ENCODE results near the gene IFI27L1. TPM values are rescaled to one million over a fixed set of nuclear protein-coding genes. Genes with fewer than 3 reads are reported as not detected.
A peak's percentile ranks its signal among the peaks of the same experiment; 100 is the strongest.

The IFI27L1 gene
- polyA plus RNA-seq, 12 donors: 10.7 to 69.1 (median 15.5) TPM; not detected in 1

DNA sequence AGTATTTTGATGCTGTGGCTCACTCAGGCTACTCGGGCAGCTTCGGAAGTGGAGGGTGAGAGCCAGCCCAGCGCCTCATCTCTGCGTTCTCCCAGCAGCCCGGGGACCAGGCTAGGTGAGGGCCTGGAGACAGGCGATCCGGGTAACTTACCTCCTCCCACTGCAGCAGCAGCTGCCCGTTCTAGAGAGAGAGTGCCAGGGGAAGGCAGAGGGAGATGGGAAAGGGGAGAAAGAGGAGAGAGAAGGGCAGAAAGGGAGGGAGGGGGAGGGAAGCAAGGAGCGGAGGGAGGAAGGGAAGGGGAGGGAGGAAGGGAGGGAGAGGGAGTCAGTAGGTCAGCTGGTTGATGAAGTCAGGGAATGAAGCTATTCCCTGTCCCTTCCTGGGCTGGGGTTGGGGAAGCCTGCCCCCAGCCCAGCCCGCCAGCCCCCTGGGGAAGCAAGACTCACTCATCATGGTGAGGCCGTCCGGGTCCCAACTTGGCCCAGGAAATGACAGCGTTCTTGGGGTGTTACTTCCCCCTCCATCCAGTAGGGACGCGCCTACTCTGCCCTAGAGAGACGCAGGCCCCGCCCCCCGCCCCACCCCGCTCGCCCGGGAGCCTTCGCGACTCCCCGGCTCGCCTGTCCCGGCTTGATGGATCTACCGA lies 48.1 kb downstream of the IFI27L1 start, which contains the start of gene IFI27L2:
Gene IFI27L2, minus strand, starts transcription at position 494 of the 647 bp plus-strand sequence. Its CDS starts 40 bp downstream, at position 454.
- DNase-seq: peak; percentile 54

DNA sequence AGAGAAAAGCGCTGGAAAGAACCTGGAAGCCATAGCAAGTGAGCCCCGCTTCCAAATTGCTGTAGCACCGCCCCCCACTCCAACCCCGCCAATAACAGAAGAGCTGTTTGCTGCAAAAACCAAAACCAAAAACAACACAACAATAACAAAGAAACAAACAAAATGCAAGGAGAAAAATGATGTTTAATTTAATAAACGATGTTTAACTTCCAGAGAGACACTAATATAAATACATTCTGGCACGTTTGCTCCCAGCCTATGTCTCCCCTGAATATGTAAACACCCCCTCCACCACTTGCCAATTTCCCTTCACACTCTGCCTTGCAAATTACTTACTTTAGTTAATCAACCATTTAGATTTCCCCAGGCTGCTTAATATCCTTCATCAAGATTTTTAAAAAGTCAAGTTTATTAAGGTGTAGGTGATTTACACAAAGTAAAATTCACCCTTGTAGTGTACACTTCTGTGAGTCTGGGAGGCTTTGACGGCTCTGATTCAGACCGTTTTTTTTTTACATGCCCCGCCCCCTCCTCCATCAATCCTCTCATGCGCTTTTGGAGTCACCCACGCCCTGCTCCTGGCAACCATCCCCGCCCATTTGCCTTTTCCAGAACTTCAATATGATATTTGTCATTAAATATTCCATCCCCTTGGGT lies 48.8 kb downstream of the IFI27L1 start:
- DNase-seq: peak; percentile 25

DNA sequence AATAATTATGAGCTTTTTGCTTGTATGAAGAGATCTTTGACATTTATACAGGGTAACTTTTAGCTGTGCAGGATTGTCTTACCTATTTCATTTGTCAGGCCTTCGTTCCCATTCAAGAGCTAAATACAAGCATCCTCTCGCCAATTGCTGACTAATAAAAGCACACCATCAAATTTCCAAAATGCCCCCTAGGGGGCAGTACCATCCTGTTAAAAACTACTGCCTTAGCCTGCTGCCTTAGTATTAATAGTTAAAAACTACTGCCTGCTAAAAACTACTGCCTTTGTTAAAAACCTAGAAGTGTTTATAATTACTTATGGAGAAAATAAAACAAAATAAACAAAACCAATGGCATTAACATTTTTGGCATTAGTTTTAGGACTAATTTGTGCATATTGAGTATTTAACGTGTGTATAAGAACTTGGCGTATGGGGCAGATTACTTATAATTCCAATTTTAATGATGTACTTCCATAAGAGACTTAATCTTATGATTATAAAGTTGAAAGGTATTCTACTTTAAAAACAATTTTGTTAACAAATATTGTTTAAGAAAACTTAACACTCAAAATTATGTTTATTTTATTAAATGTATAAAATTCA lies 51.3 kb downstream of the IFI27L1 start:
- peak; percentile 58 for DNase-seq

DNA sequence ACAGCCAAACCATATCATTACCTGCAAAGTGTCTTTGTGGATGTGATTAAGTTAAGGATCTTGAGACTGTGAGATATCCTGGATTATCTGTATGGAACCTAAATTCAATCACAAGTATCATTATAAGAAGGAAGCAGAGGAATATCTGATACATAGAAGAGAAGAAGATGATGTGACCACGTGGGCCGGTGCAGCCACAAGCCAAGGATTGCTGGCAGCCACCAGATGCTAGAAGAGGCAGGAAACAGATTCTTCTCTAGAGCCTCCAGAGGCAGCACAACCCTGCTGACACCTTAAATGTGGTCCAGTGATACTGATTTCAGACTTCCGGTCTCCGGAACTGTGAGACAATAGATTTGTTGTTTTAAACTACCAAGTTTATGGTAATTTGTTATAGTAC lies 54.4 kb downstream of the IFI27L1 start:
- no peak for DNase-seq

DNA sequence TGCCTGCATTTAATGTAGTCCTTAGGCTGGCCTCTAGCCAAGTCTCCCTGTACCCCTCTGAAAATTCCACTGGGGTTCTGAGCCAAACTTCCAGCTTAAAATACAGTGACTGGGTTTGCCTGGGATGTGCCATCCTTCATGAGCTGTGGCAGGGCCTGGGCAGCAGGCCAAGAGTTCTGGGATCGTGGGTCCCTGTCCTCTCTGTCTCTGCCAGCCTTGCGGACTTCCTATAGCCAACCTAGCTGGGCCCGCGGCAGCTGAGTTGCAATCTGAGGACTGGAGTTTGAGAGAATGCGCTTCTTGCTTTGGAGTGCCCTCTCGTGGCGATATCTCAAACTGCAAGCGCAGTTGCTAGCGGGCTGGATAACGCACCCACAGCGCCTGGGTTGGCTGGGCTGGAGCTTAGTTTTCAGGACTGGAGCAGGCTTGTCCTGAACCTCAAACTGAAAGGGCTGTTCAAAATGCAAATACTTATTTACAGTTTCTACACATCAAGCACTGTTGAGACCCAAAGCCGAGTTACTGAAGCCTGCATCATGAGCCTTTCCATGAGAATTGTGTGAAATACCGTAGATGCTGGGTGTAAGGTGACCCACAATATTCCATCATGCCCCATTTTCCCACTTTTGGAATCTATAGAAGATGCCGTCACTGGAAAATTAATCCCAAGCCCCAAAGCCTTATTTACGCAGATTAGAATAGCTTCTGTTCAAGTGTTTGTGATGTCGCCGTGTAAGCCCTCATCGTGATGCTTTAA lies 55.6 kb downstream of the IFI27L1 start:
- peak; percentile 84 for DNase-seq

DNA sequence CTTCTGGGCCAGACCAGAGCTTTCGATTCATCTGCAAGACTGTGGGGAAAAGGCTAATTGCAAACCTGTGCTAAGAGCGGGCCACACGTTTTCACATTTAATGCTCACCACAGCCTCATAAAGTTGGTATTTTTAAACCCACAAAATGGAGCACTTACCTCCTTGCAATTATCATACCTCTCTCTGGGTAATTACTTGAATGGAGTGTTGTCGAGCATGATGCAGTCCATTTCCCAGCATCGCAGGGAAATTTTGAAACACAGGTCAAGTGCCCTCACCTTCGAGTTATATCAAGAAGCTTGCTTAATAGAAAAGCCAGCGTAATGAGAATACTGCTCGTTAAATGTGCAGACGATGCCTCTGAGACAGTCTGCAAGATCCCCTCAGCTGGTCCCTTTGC lies 57.1 kb downstream of the IFI27L1 start:
- DNase-seq: no peak

DNA sequence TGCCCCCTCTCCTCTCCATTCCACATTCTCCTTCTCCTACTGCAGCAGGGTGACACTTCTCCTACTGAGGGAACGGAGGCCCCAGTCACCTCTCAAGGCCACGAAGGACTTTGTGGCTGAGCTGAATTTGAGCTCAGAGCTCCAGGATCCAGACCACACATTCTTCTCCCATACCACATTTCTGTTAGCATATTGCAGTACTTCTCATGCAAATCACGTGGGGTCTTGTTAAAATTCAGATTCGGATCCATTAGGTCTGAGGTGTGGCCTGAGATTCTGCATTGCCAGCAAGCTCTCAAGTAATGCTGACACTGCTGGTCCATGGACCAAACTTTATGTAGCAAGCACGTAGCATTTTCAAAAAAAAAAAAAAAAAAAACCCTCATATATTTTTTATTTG lies 57.9 kb downstream of the IFI27L1 start:
- DNase-seq: no peak

DNA sequence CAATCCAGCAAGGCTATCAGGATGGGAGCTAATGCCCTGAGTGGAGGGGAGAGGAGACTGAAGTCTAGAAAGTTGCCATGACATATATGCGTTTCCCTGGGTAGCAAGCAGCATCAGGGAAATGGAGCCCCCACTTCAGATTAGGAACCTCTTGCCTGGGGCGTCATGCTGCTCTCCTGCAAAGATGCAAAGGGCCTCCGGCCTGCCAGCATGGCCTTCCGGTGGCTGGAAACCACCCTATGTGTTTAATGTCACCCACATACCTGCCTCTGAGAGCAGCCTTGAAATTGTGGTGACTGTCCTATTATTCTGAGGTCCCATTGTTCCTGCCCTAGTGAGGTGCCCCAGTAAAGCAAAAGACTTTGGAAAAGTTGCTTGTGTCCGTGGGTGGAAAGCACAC lies 58.3 kb downstream of the IFI27L1 start:
- DNase-seq: no peak

DNA sequence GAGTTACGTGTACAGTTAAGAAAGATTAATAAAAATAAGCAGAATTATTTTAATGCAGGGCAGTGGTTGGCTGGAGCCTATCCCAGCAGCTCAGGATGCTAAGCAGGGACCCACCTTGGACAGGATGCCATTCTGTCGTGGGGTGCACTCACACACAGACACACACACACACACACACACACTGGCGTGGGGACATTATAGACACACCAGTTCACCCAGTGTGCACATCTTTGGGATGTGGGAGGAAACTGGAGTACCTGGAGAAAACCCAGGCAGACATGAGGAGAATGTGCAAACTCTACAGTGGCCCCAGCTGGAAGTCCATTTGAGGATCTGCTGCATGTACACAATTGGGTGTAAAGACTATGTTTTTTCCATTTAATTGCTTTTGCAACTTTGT lies 61.1 kb downstream of the IFI27L1 start:
- DNase-seq: no peak

DNA sequence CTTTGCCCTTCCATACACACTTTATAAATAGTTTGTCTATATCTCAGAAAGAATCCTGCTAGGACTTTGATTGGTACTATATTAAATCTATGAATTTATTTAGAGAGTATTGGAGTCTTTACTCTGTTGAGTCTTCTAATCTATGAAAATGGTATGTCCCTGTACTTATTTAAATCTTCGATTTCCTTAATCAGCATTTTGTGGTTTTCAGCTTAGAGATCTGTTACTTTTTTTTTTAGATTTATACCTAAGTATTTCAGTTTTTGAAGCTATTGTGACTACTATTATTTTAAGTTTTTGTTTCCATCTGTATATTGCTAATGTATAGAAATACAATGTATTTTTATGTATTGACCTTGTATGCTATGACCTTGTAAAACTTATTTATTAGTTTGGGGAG lies 61.7 kb downstream of the IFI27L1 start:
- DNase-seq: no peak

DNA sequence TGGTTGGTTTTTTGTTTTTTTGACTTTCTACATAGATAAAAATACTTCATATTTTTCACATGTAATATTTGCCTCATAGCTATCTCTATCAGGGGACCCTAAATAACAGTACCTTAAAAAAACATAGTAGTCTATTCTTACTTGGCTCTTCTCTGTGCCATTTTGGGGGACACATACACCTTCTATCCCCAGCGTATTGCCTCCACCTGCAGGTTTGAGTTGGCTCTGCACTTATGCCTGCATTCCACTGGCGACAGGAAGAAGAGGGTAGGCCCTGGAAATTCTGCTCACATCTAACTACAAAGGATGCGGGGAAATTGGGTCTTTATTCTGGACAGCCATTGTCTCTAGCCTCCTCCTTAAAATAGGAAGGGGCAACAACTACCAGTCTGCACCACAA lies 62.1 kb downstream of the IFI27L1 start:
- DNase-seq: no peak

DNA sequence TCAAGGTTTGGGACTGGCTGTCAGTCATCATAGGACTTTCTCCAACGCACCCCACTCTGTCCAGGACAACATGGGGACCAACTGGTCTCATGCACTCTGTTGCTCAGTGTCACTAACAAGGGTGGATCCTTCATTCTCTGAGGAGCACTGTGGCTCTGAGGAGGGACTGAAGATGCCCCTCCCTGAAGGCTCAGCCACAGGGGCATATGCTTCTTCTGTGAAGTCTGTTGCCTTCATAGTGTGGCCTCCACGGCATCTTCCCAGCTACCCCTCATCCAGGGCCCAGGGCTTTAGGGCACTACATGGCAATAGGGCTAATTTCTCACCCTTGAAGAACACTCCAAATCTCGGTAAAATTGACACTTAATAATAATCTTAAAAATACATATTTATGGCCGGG lies 62.6 kb downstream of the IFI27L1 start:
- DNase-seq: no peak

DNA sequence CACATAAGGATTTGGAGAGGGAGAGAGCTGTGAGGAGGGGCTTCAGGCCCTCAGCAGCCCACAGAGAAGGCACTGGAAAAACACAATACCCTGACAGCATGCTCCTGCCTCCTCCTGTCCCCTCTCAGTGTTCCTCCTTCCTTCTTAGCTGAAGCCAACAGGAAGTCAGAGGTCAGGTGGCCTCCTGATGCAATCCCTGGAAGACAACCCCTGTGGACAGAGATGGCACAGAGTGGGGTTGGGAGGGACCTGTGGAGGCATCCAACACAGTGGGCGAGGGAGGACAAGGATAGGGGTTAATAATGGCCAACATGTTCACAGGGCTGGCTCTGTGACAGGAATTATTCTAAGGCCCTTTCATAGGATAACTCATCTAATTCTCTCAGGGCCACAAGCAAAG lies 63.7 kb downstream of the IFI27L1 start:
- no peak for DNase-seq

DNA sequence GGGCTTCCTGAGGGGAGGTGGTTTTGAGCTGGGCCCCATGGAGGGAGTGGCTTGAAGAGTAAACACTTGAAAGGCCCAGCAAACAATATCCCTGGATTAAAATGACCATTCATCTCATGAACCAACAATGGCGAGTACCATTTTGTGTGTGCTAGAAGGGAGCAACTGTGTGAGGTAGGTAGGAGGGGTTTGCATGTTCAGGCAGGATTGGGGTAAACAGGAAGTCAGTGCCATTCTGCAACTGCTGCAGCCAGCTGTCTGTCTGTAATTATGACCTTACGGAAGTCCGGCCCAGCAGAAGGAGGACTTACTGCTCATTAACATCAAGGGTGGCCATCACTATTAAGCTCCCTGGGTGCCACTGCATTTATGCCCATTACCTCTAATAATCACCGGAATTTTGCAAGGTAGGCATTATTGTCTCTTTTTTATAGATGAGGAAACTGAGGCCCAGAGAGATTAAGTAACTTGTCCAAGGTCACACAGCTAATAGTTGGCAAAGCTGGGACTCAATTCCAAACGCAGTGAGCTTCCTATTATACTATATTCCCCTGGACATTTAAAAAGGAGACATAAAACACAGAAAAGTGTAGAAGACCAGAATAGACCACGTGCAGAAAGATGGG lies 64.9 kb downstream of the IFI27L1 start:
- no peak for DNase-seq

Other genes with a start within 250 kb of the IFI27L1 start
- gene FAM181A, start 154.0 kb upstream of the IFI27L1 start, polyA plus RNA-seq (ENCODE audit: insufficient read length in 12 of 12): under 1 TPM in 5 of 12 donors, not detected in 7; 0.09 to 0.22 (median 0.13) TPM
- 10 to 100 TPM in 11 of 12 donors, not detected in 1; 10.5 to 37.9 (median 26.4) TPM for gene ASB2, start 104.7 kb upstream of the IFI27L1 start, polyA plus RNA-seq (ENCODE audit: insufficient read length in 12 of 12)
- gene CCDC197, start 84.0 kb upstream of the IFI27L1 start, polyA plus RNA-seq (ENCODE audit: insufficient read length in 12 of 12): under 1 TPM in 6 of 12 donors, not detected in 6; 0.09 to 0.36 (median 0.23) TPM
- gene OTUB2, start 55.0 kb upstream of the IFI27L1 start, polyA plus RNA-seq (ENCODE audit: insufficient read length in 12 of 12): 1 to 10 TPM in 3 of 12 donors, under 1 TPM in 7, not detected in 2; 0.48 to 1.9 (median 0.92) TPM
- 100 to 1,000 TPM in 4 of 12 donors, 10 to 100 TPM in 7, not detected in 1; 86.0 to 163 (median 93.9) TPM for gene DDX24, start 108 bp upstream of the IFI27L1 start, polyA plus RNA-seq (ENCODE audit: insufficient read length in 12 of 12)
- gene IFI27, start 29.4 kb downstream of the IFI27L1 start, polyA plus RNA-seq (ENCODE audit: insufficient read length in 12 of 12): 1 to 10 TPM in 10 of 12 donors, not detected in 2; 1.4 to 5.7 (median 3.1) TPM
- 10 to 100 TPM in 9 of 12 donors, 1 to 10 TPM in 2, not detected in 1; 7.6 to 29.5 (median 12.5) TPM for gene IFI27L2, start 48.3 kb downstream of the IFI27L1 start, polyA plus RNA-seq (ENCODE audit: insufficient read length in 12 of 12)
- under 1 TPM in 8 of 12 donors, not detected in 4; 0.10 to 0.30 (median 0.19) TPM for gene PPP4R4, start 93.0 kb downstream of the IFI27L1 start, polyA plus RNA-seq (ENCODE audit: insufficient read length in 12 of 12)
- gene SERPINA10, start 212.0 kb downstream of the IFI27L1 start, polyA plus RNA-seq (ENCODE audit: insufficient read length in 12 of 12): under 1 TPM in 6 of 12 donors, not detected in 6; 0.03 to 0.43 (median 0.04) TPM
- under 1 TPM in 2 of 12 donors, not detected in 10; 0.21 to 0.86 TPM for gene SERPINA6, start 242.0 kb downstream of the IFI27L1 start, polyA plus RNA-seq (ENCODE audit: insufficient read length in 12 of 12)